Calu3 (cell line): ENCODE data around the gene WWOX. TPM values are rescaled to one million over a fixed set of nuclear protein-coding genes. Genes with fewer than 3 reads are reported as not detected.

Experiments
- BruUV-seq: library from RNA; stranded (reverse); fragments of 400-500 nt; replicated peaks from 2 replicates; lab custom pipeline; 2021; lab: Mats Ljungman, UMichigan
- CTCF ChIA-PET: fragments of 300-600 bp; sonication (Branson Sonifier 250); formaldehyde crosslinking; loops from one replicate; lab custom pipeline; 2022; ENCODE audit warnings: antibody characterized with exemption; lab: Charles Lee
- DNase-seq: peaks from one replicate; pipeline ENCODE4 v3.0.0; 2022
- H3K27ac Mint-ChIP-seq: one replicate; pipeline ENCODE4 v1.8.0; 2022; ENCODE audit warnings: mixed read lengths; ENCODE audit not compliant: unreplicated experiment
- H3K27me3 Mint-ChIP-seq: one replicate; pipeline ENCODE4 v1.8.0; 2022; ENCODE audit warnings: mixed read lengths; ENCODE audit not compliant: unreplicated experiment
- H3K36me3 Mint-ChIP-seq: one replicate; pipeline ENCODE4 v1.8.0; 2022; ENCODE audit warnings: mild to moderate bottlenecking, moderate library complexity, mixed read lengths; ENCODE audit not compliant: insufficient read depth, unreplicated experiment
- H3K4me1 Mint-ChIP-seq: one replicate; pipeline ENCODE4 v1.8.0; 2022; ENCODE audit warnings: mild to moderate bottlenecking, low read depth, mixed read lengths; ENCODE audit not compliant: unreplicated experiment
- H3K4me3 Mint-ChIP-seq: one replicate; pipeline ENCODE4 v1.8.0; 2022; ENCODE audit warnings: mild to moderate bottlenecking, low read depth, moderate library complexity, mixed read lengths; ENCODE audit not compliant: unreplicated experiment
- H3K9me3 Mint-ChIP-seq: one replicate; pipeline ENCODE4 v1.8.0; 2022; ENCODE audit warnings: low read depth, mixed read lengths; ENCODE audit not compliant: unreplicated experiment
- intact Hi-C: fragments of 100-400 bp; cut with micrococcal nuclease; formaldehyde crosslinking; loops from one replicate; pipeline ENCODE4 v1.10.0; 2022; ENCODE audit not compliant: unreplicated experiment
- total RNA-seq: library from RNA; stranded (reverse); gene quantifications from 2 replicates; pipeline ENCODE4 v1.2.3, GENCODE V29; 2022
- TF ChIP-seq, protein P1 (sequence below): fragments of 200-600 bp; IDR thresholded peaks from one replicate; pipeline ENCODE4 v1.8.0; 2022; ENCODE audit warnings: antibody characterized with exemption; ENCODE audit not compliant: unreplicated experiment

The WWOX gene
- total RNA-seq, 1 experiment from 2014 or later = 33.5 TPM

GRCh38 chr16:79069121-79069520, 969.7 kb downstream of the WWOX start:
- H3K4me3 Mint-ChIP-seq = no peak overlapping the region
- BruUV-seq = no TSS peak
- TF ChIP-seq, protein P1, sequence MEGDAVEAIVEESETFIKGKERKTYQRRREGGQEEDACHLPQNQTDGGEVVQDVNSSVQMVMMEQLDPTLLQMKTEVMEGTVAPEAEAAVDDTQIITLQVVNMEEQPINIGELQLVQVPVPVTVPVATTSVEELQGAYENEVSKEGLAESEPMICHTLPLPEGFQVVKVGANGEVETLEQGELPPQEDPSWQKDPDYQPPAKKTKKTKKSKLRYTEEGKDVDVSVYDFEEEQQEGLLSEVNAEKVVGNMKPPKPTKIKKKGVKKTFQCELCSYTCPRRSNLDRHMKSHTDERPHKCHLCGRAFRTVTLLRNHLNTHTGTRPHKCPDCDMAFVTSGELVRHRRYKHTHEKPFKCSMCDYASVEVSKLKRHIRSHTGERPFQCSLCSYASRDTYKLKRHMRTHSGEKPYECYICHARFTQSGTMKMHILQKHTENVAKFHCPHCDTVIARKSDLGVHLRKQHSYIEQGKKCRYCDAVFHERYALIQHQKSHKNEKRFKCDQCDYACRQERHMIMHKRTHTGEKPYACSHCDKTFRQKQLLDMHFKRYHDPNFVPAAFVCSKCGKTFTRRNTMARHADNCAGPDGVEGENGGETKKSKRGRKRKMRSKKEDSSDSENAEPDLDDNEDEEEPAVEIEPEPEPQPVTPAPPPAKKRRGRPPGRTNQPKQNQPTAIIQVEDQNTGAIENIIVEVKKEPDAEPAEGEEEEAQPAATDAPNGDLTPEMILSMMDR = no peak

DNA sequence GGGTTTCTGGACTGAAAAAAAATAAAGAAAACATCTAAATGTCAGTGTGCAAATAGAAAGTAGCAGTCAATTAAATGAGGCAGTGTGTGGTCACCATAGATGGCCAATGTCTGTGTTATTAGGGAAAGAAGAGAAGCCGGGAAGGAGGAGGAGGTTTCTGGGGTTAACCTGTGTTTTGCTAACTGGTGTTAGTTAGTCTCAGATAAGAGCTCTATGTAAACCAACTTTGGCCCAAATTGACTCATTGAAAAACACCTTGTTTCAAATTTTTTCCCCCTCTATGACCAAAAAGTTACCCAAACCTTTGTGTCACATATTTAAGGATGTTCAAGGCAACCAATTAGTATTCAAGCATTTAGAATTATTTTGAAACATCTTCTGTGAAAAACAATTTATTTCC, 970.2 kb downstream of the WWOX start:
- H3K36me3 Mint-ChIP-seq = no peaks in the 10 kb centered on the region
- H3K4me1 Mint-ChIP-seq = no peaks in the 10 kb centered on the region
- TF ChIP-seq, protein P1 = no peak
- intact Hi-C loops = no loop called here
- H3K9me3 Mint-ChIP-seq = peaks cover 11% of the 10 kb centered on the region
- H3K27ac Mint-ChIP-seq = no peak overlapping the region
- no peaks in the 10 kb centered on the region for H3K27me3 Mint-ChIP-seq
- no peak for DNase-seq
- H3K4me3 Mint-ChIP-seq = no peak overlapping the region
- BruUV-seq = no TSS peak
- CTCF ChIA-PET = no interaction called here

More at GRCh38 chr16:79069121-79069520, 969.7 kb downstream of the WWOX start:
- H3K9me3 Mint-ChIP-seq = peaks cover 11% of the 10 kb centered on the region
- CTCF ChIA-PET = no interaction called here
- no peaks in the 10 kb centered on the region for H3K4me1 Mint-ChIP-seq
- no peaks in the 10 kb centered on the region for H3K36me3 Mint-ChIP-seq
- no peak overlapping the region for H3K27ac Mint-ChIP-seq
- H3K27me3 Mint-ChIP-seq = no peaks in the 10 kb centered on the region
- no peak for DNase-seq
- intact Hi-C loops = no loop called here

DNA sequence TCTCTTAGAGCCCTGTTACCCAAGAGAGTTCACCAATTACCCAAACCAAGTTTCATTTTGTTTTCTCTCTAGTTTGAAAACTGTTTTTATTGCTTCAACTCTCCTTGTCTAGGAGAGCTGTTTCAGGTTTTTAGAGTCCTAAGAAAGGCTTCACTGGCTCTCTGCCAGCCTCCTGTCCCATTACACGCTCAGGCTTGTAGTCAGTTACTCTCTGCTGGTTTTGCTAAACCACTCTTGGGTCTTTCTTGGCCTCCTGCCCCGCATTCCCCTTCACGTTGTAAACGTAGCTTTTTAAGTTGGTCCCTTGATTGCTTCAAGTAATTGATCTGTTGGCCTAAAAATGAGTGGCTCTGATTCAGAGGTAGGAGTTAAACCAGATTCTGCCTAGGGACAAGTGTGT, 972.0 kb downstream of the WWOX start:
- CTCF ChIA-PET = no interaction called here
- DNase-seq = no peak
- peaks cover 9% of the 10 kb centered on the region for H3K9me3 Mint-ChIP-seq
- no peaks in the 10 kb centered on the region for H3K4me1 Mint-ChIP-seq
- H3K36me3 Mint-ChIP-seq = no peaks in the 10 kb centered on the region
- no peaks in the 10 kb centered on the region for H3K27me3 Mint-ChIP-seq
- H3K4me3 Mint-ChIP-seq = no peak overlapping the region
- no peak overlapping the region for H3K27ac Mint-ChIP-seq
- TF ChIP-seq, protein P1 = no peak
- BruUV-seq = no TSS peak
- intact Hi-C loops = no loop called here

DNA sequence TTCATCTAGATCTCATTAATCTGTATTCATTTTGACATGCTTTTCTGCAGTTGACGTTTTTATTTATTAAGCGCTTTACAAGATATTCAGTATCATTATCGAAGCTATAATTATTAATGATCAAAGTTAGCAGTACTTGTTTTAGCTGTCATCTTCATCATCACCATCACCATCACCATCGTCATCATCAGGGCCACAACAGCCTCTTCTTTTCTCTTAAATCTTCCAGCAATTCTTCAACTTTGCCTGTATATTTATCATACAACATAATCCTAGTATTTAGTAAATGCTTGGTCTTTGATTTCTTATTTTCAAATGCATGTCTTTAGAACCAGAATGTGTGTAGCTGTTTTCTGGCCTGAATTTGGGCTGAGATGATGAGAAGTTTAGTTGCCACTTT, 973.1 kb downstream of the WWOX start:
- Mint-ChIP-seq H3K27ac (no peak overlapping the region), H3K4me1 (no peaks in the 10 kb centered on the region), H3K4me3 (no peak overlapping the region), H3K27me3 (no peaks in the 10 kb centered on the region), H3K36me3 (no peaks in the 10 kb centered on the region), H3K9me3 (peaks cover 6% of the 10 kb centered on the region)
- CTCF ChIA-PET = no interaction called here
- intact Hi-C loops = no loop called here
- BruUV-seq = no TSS peak
- TF ChIP-seq, protein P1 = no peak
- no peak for DNase-seq
